Measurements from ENCODE around the gene CCDC144A. TPM values are rescaled to one million over a fixed set of nuclear protein-coding genes. Genes with fewer than 3 reads are reported as not detected.
A peak's percentile ranks its signal among the peaks of the same experiment; 100 is the strongest.
"Not testable (repeated sequence)": the region's sequence is repeated elsewhere in the genome, so short reads cannot be mapped to it uniquely, and the experiment has no call there.

Gene CCDC144A
- total RNA-seq, result 1.8 TPM
- long read RNA-seq, result 0 reads

GRCh38 chr17:16689731-16690281 is at the start of gene CCDC144A:
Gene CCDC144A (plus strand): TSS chr17:16690241. CDS start chr17:16690401, 160 bp downstream.
- DNase-seq (peak; percentile 69), ATAC-seq (ENCODE audit: poor library complexity) (peak; percentile 57)
- intact Hi-C loops (cut with DNase I), result not testable (repeated sequence)

- intact Hi-C loops (cut with DNase I), result no loop called here
- DNase-seq (no peak), ATAC-seq (ENCODE audit: poor library complexity) (no peak)
These were observed 40.5 kb upstream of the CCDC144A start for GRCh38 chr17:16649585-16649984.

- intact Hi-C loops (cut with DNase I), result no loop called here
- no peak for ATAC-seq (ENCODE audit: poor library complexity)
- no peak for DNase-seq
These were observed 37.8 kb upstream of the CCDC144A start for GRCh38 chr17:16652252-16652651.

GRCh38 chr17:16652847-16653366 is 37.1 kb upstream of the CCDC144A start:
- DNase-seq, result no peak
- ATAC-seq (ENCODE audit: poor library complexity), result peak; percentile 8
- intact Hi-C loops (cut with DNase I), result no loop called here

- DNase-seq (peak; percentile 98), ATAC-seq (ENCODE audit: poor library complexity) (peak; percentile 97)
- intact Hi-C loops (cut with DNase I), result no loop called here
These were observed 36.5 kb upstream of the CCDC144A start, which contains the start of gene ZNF624 for GRCh38 chr17:16653367-16654041. Gene ZNF624 (minus strand): TSS chr17:16653850.

- DNase-seq (no peak), ATAC-seq (ENCODE audit: poor library complexity) (no peak)
- intact Hi-C loops (cut with DNase I), result no loop called here
These were observed 28.8 kb upstream of the CCDC144A start for GRCh38 chr17:16661217-16661616.

- ATAC-seq (ENCODE audit: poor library complexity), result no peak
- no peak for DNase-seq
- intact Hi-C loops (cut with DNase I), result no loop called here
These were observed 27.1 kb upstream of the CCDC144A start for GRCh38 chr17:16662936-16663335.

- intact Hi-C loops (cut with DNase I); DNase-seq; ATAC-seq (ENCODE audit: poor library complexity): not testable (repeated sequence)
These were observed 23.5 kb upstream of the CCDC144A start for GRCh38 chr17:16666553-16666906.

GRCh38 chr17:16666907-16667636 is 23.0 kb upstream of the CCDC144A start:
- ATAC-seq (ENCODE audit: poor library complexity), result peak; percentile 60
- intact Hi-C loops (cut with DNase I); DNase-seq: not testable (repeated sequence)

- ATAC-seq (ENCODE audit: poor library complexity) (no peak), DNase-seq (no peak)
- intact Hi-C loops (cut with DNase I), result no loop called here
These were observed 13.3 kb upstream of the CCDC144A start for GRCh38 chr17:16676676-16677268.

- ATAC-seq (ENCODE audit: poor library complexity); DNase-seq; intact Hi-C loops (cut with DNase I): not testable (repeated sequence)
These were observed 6.5 kb upstream of the CCDC144A start for GRCh38 chr17:16683290-16684138.

- intact Hi-C loops (cut with DNase I); ATAC-seq (ENCODE audit: poor library complexity); DNase-seq: not testable (repeated sequence)
These were observed 4.0 kb upstream of the CCDC144A start for GRCh38 chr17:16686019-16686418.

GRCh38 chr17:16687151-16687550 is 2.9 kb upstream of the CCDC144A start:
- ATAC-seq (ENCODE audit: poor library complexity); intact Hi-C loops (cut with DNase I); DNase-seq: not testable (repeated sequence)

- ATAC-seq (ENCODE audit: poor library complexity), result peak; percentile 38
- intact Hi-C loops (cut with DNase I); DNase-seq: not testable (repeated sequence)
These were observed 406 bp downstream of the CCDC144A start for GRCh38 chr17:16690447-16690846.

- intact Hi-C loops (cut with DNase I); DNase-seq: not testable (repeated sequence)
These were observed 7.6 kb downstream of the CCDC144A start for GRCh38 chr17:16697603-16698002.

GRCh38 chr17:16745492-16746203 is 55.6 kb downstream of the CCDC144A start:
- DNase-seq; ATAC-seq (ENCODE audit: poor library complexity); intact Hi-C loops (cut with DNase I): not testable (repeated sequence)

More at GRCh38 chr17:16697603-16698002, 7.6 kb downstream of the CCDC144A start:
- ATAC-seq (ENCODE audit: poor library complexity), result not testable (repeated sequence)

GRCh38 chr17:16746571-16746970 is 56.5 kb downstream of the CCDC144A start:
- peak; percentile 55 for ATAC-seq (ENCODE audit: poor library complexity)
- intact Hi-C loops (cut with DNase I); DNase-seq: not testable (repeated sequence)

All from Right ventricle myocardium superior (tissue), 1 donor.